Mammary epithelial cell (primary cell): ENCODE results near the gene MRTFB.

Source experiments
- CTCF ChIP-seq, 2 donors: IDR thresholded peaks in 1 of 2; conservative IDR thresholded peaks in 1 of 2; 2 replicates each; pipeline ENCODE4 v1.5.1; 2011 to 2012; ENCODE audit warnings: inconsistent platforms in 2 of 2, low read length in 2 of 2, mild to moderate bottlenecking in 2 of 2, control low read depth in 1 of 2, low read depth in 1 of 2; ENCODE audit not compliant: insufficient read depth in 1 of 2; ENCODE audit errors: extremely low read depth in 1 of 2
- EZH2 ChIP-seq: IDR thresholded peaks from 2 replicates; pipeline ENCODE4 v1.6.1; 2012; ENCODE audit warnings: low read length, inconsistent platforms, borderline replicate concordance

GRCh38 chr16:14223632-14224031 is 152.5 kb downstream of the MRTFB start:
- no peak for TF ChIP-seq CTCF (conservative IDR thresholded peaks at IDR 0.05 in 1 of 2, IDR thresholded peaks at IDR 0.05 in 1 of 2; ENCODE audit: extremely low read depth in 1 of 2, insufficient read depth in 1 of 2, low read depth in 1 of 2, low read length in 2 of 2)
- TF ChIP-seq EZH2 = no peak
